Activated CD4-positive, alpha-beta T cell treated with anti-CD3 and anti-CD28 coated beads, Interleukin-2, amount 50 U/mL, for 1 hour (primary cell): Measurements from ENCODE around the gene UGT1A3.

ENCODE experiments used
- DNase-seq: peaks from one replicate; pipeline ENCODE4 v3.0.0-alpha.2; 2020

UGT1A3 gene

DNA sequence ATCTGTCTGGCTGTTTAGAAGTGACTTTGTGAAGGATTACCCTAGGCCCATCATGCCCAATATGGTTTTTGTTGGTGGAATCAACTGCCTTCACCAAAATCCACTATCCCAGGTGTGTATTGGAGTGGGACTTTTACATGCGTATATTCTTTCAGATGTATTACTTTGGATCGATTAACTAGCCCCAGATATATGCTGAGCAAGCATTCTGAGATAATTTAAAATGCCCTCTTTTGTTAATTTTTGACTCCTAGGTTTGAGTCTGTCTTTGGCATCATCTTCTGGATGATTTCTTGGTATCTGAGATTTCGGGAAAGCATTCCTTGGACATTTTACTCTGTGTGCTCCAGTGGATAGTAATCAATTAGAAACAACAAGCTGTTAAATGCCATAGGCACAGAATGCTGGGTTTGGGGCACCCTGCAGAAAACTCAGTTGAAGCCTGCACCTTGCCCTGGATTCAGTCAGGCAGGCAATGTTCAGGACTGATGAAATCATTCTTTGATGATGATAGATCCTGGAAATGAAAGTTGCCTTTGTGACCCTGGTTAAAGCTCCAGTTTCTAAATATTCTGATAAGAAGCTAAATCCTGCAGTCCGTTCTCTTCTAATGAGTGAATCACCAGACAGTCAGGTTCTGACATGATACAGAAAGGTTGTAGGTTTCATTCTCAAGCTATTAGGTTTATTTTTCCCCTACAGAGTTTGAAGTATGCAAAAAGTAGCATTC lies 32.4 kb downstream of the UGT1A3 start:
- no peak for DNase-seq

DNA sequence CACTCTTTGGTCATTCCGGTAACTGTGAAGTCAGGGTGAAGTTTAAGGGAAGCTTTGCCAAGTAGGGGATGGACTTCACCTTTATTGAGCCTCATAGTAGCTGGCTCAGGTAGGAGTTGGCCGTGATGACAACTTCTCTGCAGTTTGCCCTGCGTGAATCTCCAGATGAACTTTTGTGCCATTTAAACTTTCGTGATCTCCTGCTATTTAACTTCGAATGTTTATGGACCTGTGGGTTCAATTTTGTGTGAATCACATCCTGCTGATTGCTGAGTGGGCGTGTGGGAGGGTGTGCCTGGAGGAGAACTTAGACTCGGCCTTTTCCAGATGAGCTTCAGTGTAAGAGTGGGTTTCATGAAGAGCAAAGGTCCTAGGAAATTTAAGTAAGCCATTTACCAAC lies 35.4 kb downstream of the UGT1A3 start:
- no peak for DNase-seq

DNA sequence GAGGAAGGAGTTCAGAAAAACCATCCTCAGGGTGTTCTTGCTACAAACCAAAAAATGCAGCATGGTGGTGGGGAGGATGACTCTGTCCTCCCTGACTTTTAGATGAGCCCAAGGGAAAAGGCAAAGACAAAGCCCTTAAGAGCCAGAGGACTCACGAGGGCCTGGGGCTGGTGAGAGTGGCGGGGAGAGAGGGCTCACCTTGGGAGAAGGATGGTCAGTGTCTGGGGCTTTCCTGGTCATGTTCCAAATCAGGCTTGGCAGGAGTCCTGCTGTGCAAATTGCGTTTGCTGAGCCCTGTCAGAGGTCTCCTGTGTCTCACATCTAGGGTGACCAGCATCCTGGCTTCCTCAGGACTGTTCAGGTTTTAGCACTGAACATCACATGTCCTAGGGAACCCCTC lies 35.9 kb downstream of the UGT1A3 start:
- DNase-seq, result no peak

DNA sequence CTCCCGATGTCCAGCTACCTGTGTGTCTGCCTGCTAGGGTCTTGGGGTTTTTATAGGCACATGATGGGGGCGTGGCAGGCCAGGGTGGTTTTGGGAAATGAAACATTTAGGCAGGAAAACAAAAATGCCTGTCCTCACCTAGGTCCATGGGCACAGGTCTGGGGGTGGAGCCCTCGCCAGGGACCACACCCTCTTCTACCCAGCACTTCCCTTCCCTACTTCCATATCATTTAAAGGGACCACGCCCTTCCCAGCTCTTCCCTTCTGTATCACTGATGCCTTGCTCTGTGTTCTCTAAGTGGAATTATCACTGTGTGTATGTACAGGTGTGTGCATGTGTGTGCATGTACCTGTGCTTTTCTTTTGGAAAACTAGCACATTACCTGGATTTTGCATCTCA lies 37.6 kb downstream of the UGT1A3 start:
- no peak for DNase-seq

DNA sequence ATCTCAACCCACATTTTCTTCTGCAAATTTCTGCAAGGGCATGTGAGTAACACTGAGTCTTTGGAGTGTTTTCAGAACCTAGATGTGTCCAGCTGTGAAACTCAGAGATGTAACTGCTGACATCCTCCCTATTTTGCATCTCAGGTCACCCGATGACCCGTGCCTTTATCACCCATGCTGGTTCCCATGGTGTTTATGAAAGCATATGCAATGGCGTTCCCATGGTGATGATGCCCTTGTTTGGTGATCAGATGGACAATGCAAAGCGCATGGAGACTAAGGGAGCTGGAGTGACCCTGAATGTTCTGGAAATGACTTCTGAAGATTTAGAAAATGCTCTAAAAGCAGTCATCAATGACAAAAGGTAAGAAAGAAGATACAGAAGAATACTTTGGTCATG lies 39.2 kb downstream of the UGT1A3 start:
- no peak for DNase-seq

DNA sequence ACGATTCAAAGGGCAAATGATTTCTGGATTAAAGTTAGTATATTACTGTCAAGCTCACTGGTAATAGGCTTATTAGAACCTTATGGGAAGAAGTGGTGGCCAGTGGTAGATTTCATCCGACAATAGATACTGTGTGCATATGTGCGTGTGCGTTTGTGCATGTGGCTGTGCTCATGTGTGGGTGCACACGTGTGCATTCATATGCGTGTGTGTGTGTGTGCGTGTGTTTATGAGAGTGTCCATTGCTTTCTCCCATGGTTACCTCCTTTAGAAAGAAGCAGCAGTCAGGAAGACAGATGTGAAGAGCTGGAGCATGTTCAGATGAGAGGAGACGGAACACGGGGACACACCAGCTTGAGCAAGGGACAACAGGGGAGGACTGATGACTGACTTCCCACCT lies 40.4 kb downstream of the UGT1A3 start:
- DNase-seq, result no peak

DNA sequence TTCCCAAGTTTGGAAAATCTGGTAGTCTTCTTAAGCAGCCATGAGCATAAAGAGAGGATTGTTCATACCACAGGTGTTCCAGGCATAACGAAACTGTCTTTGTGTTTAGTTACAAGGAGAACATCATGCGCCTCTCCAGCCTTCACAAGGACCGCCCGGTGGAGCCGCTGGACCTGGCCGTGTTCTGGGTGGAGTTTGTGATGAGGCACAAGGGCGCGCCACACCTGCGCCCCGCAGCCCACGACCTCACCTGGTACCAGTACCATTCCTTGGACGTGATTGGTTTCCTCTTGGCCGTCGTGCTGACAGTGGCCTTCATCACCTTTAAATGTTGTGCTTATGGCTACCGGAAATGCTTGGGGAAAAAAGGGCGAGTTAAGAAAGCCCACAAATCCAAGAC lies 43.3 kb downstream of the UGT1A3 start:
- no peak for DNase-seq

GRCh38 chr2:233772583-233772982 lies 43.7 kb downstream of the UGT1A3 start:
- no peak for DNase-seq

GRCh38 chr2:233773854-233774253 lies 45.0 kb downstream of the UGT1A3 start:
- no peak for DNase-seq

- DNase-seq, result no peak
These were observed 46.6 kb downstream of the UGT1A3 start for GRCh38 chr2:233775414-233775813.

DNA sequence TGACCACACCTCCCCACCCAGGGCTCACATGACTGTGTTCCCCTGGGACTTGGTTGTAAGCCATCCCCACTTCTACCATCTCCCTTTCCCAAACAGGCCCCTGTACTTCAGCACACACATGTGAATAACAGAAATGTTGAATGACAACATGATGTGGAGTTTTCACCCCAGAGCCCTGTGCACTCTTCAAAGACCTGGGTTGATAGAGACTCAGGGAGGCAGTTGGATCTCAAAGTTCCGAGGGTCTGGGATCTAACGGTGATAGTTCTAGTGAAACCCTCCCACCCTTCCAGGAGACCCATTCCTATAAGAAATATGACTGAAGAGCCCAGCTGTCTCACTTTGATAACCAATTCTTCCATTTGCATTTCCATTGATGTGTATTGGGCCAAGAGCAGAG lies 49.2 kb downstream of the UGT1A3 start, which contains the start of gene MROH2A:
Gene MROH2A (plus strand): TSS at position 301 of the 400 bp plus-strand sequence. CDS start 1,029 bp downstream, outside the sequence.
- DNase-seq, result no peak

GRCh38 chr2:233779722-233780121 lies 50.9 kb downstream of the UGT1A3 start:
- no peak for DNase-seq

DNA sequence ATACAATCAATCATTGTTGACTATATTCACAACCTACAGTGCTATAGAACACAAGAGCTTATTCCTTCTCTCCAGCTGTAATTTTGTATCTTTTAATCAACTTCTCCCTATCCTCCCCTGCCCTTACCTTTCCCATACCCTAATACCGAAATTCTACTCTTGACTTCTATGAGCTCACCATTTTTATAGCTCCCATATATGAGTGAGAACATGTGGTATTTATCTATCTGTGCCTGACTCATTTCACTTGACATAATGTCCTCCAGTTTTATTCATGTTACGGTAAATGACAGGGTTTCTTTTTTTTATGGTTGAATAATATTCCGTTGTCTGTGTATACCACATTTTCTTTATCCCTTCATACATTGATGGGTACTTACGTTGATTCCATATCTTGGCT lies 51.9 kb downstream of the UGT1A3 start:
- DNase-seq, result no peak

- DNase-seq, result no peak
These were observed 60.7 kb downstream of the UGT1A3 start for GRCh38 chr2:233789554-233789953.

DNA sequence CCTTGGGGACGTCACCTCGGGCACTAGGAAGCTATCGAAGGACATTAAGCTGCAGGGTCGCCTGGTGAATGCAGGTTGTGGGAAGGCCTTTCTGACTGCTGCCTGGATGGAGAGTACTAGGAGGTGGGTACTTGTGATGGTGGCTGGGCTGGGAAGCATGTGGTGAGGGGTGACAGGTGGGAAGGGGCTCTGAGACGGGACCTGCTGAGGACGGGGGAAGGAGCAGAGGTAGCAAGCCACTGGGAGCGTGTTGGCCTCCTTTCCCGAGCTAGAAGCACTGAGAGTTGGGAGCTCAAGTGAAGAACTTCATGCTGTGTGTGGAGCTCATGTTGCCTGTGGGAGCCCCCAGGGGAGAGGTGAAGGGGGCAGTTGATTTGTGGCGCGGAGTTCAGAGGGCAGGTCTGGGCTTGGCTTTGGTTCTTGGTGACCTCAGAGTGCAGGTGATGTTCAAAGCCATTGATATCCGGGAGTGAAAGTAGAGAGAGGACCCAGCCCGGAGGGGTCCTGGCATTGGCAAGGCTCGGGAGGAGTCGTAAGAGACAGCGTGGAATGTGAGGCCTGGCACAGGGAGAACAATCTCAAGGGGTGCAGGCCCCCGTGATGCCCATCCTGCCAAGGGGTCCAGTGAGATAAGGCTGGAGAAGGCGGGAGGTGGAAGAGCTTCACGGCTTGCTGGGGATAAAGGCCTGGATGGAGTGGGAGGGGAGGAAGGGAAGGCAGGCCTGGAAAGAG lies 62.5 kb downstream of the UGT1A3 start:
- DNase-seq, result no peak

- no peak for DNase-seq
These were observed 63.1 kb downstream of the UGT1A3 start for GRCh38 chr2:233791883-233792329.

- no peak for DNase-seq
These were observed 63.9 kb downstream of the UGT1A3 start for GRCh38 chr2:233792720-233793119.

GRCh38 chr2:233793465-233794127 lies 64.8 kb downstream of the UGT1A3 start:
- no peak for DNase-seq

DNA sequence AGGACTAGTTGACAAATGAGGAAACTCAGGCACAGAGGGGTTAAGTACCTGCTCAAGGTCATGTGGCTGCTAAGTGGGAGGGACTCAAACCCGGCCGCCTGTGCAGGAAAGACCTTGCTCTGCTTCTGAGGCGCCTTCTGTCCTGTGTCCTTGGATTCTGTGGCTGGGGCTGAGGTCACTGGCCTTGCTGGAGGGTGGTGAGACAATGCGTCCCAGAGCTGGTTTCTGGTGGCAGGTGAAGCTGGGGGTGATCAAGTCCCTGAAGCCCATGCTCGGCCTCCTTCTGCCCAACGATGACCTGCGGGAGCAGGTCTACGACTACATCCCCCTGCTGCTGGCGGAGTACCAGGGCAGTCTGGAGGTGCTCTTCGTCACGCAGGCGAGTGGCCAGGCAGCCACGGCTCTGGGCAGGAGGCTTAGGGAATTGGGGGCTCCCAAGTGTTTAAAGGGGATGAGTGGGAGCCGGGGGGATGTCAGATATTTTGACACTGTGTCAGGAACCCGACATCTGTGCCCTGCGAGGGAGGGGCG lies 65.4 kb downstream of the UGT1A3 start:
- DNase-seq, result no peak

- DNase-seq, result no peak
These were observed 66.9 kb downstream of the UGT1A3 start for GRCh38 chr2:233795735-233796171.

GRCh38 chr2:233796254-233796653 lies 67.4 kb downstream of the UGT1A3 start:
- DNase-seq, result no peak

GRCh38 chr2:233798335-233799086 lies 69.7 kb downstream of the UGT1A3 start:
- no peak for DNase-seq
